ENCODE data around the gene TRMU.

Gene TRMU

DNA sequence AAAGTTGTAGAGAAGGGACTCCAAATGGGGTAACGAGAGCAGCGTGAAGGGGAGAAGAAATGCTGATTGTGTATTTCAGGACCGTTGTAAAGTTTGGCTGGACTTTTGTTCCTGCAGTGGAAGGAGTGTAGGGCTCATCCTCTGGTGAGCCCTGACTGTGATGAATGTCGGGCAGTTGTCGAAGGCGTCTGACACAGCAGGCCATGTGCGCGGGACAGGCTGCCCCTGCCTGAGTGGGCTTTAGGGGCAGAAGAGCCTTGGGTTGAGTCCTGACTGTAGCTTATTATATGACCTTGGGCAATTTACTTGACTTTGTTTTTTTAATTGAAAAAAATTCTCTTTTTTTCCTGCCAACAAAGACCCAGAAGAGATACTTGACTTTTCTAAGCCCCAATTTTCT is 3.1 kb downstream of the TRMU start:
- DNase-seq, result no peak

DNA sequence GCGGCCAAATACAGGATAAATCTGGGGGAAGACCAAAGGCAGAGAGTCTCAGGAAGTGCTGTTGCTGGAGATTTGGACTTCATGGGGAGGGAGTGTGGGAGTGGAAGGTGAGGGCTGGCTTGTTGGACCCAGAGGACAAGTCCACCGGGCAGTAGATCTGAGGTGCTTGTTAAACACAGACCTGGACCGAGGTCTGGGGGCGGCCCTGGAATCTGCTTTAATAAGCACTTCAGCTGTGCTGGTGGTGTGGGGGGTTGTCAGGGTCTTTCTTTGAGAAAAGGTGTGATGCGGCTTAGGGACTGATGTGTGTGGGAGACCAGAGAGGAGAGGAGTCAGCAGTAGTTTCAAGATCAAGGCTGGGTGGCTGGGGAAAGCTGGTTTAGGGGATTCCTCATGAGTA is 4.4 kb downstream of the TRMU start:
- no peak for DNase-seq

- no peak for DNase-seq
These were observed 5.2 kb downstream of the TRMU start for GRCh38 chr22:46340676-46341075.

DNA sequence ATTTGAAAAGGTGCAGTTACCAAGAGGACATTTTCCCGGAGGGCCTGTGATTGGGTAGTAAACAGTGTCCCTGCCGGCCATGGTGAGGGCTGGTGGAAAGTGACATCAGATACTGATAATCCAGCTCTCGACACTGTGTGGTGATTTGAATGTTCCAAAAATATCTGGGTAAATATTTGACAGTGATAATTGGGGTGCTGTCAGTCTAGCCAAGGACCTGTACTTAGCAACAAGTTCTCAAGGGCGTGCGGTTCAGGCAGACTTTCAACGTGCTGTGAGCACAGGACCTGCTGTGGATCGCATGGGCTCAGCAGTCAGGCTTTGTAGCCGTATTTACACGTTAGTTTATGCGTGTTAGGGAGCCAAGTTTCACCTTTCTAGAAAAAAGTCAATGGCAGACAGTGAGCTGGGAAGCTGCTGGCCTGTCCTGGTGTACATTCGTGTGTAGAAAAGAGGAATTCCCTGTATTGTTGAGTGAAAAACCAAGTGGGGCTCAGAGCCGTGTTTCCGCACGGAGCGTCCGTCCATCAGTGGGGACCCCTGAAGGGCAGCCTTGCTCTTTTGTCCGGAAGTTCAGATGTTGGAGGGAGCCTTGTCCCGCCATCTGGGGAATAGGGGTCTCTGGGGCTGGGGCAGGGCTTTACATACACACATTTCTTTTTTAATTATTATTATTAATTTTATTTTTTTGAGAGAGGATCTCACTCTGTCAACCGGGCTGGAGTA is 11.3 kb downstream of the TRMU start:
- DNase-seq, result no peak

- no peak for DNase-seq
These were observed 12.1 kb downstream of the TRMU start for GRCh38 chr22:46347646-46348045.

DNA sequence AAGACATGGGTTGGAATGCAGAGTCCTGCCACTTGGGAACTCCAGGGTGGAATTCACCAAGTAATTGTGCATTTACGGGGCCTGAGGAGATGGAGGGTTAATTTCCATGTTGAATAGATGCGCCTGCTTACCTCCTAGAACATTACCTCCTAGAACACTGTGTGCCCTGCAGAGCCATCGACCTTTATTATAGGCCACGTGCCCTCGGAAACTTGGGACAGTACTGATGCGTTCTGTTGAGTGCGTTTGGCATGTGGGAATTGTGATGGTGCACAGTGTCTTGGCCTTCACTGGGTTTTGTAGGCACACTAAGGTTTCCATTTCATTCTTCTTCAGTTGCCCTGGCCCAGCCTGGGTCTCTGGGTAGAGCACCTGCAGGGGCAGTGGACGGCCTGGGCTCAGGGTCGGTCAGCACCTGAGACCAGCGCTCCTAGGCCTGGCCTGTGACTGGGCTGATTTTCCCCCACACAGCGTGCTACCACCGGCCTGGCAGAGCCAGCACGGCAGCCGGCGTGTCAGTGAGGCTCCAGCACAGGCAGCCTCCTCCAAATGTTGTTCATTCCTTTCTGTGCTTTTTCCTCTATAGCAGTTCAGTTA is 12.7 kb downstream of the TRMU start:
- no peak for DNase-seq

- no peak for DNase-seq
These were observed 13.7 kb downstream of the TRMU start for GRCh38 chr22:46349238-46349637.

GRCh38 chr22:46349681-46350080 is 14.2 kb downstream of the TRMU start:
- DNase-seq, result no peak

- no peak for DNase-seq
These were observed 14.6 kb downstream of the TRMU start for GRCh38 chr22:46350121-46350520.

GRCh38 chr22:46350646-46351045 is 15.1 kb downstream of the TRMU start:
- no peak for DNase-seq

DNA sequence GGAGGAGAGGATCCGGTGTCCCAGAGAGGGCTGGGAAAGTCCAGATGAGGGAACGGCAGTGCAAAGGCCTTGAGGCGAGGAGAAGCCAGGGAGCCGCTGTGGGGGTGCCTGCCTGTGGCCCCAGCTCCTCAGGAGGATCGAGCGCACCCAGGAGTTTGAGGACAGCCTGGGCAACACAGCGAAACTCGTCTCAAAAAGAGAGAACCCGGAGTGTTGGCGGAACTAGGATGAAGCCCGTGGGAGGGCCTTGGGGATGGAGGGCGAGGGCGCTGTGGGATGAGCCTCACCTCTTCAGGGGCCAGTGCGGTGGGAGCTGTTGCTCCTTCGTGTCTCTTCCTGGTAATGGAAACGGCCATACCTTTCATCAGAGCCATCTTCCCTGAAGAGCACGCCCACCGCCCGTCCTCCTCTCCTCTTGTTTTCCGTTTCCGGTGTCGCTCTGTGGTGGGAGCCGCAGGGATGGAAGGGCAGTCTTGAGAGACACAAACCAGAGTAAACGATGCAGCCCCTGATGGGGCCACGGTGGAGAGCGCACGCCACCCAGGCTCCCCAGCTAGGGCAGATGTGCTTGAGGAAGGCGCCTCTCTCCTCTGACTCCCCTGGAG is 15.7 kb downstream of the TRMU start:
- DNase-seq, result no peak

GRCh38 chr22:46351767-46352166 is 16.3 kb downstream of the TRMU start:
- DNase-seq, result no peak

GRCh38 chr22:46352276-46352675 is 16.8 kb downstream of the TRMU start:
- DNase-seq, result no peak

DNA sequence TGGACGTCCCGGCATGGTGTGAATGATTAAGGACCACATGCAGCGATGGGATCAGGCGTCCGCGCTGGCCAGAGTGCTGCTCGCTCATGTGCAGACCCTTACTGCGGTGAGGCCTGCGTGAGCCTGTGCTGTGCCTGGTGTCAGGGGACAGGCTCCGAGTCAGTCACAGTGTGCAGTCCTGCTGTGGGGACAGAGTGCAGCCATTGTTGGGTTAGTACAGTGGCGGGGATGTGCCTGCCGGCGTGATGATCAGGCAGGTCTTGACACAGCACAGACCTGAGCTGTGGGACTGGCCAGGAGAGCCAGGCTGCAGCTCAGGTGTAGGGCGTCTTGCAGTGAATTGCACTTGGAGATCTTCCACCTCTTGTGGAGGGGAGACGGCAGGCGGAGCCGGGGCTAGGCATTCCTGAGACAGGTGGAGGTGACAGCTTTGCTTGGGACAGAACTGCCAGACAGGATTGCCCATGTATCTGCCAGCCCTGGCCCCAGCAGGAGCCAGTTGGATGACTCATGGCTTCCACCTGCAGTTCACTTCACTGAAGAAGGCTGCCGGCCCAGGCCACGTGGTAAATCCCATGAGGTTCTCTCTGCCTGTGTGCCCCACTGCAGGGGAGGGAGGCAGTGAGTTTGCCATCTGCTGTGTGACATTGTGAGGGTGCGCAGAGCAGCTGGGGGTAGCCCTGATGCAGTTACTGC is 17.3 kb downstream of the TRMU start:
- DNase-seq, result no peak

- DNase-seq, result no peak
These were observed 18.1 kb downstream of the TRMU start for GRCh38 chr22:46353483-46354105.

GRCh38 chr22:46354176-46354992 is 18.9 kb downstream of the TRMU start:
- DNase-seq, result no peak

DNA sequence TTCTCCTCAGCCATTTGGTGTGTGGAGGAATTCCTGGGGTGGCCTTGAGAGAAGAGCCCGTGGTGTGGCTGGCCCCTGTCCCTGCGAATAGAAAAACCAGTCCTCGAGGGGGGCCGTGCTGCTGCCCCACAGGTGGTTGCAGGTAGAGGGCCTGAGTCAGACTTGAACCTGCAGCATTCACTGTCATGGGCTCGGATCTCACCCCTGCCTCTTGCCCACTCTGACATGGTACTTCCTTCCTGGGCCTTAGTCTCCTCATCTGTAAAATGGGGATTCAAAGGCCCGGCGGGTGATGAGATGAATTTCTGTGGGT is 19.4 kb downstream of the TRMU start:
- no peak for DNase-seq

DNA sequence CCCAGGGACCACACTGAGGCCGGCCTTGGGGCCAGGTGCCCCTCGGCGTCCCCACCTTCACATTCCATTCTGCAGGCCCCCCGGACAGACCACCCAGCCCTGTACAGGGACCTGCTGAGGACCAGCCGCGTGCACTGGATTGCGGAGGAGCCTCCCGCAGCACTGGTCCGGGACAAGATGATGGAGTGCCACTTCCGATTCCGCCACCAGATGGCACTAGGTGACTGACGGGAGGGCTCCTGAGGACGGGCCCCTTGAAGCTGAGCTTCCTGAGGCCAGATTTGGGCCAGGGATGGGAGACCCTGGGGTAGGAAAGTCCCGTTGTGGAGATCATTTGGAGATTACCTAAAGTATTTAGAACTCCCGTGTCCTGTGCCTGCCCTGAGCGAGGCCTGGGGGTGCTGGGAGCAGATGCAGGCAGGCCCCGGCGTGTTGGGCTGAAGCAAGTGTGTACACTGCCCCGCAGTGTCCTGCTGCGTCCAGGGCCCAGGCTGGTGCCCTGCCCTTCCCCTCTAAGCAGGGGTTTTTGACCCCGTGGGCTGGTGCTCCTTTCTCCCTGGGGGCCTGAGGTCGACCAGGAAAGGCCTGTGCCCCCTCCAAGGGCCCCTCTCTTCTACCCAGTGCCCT is 20.0 kb downstream of the TRMU start:
- DNase-seq, result no peak

DNA sequence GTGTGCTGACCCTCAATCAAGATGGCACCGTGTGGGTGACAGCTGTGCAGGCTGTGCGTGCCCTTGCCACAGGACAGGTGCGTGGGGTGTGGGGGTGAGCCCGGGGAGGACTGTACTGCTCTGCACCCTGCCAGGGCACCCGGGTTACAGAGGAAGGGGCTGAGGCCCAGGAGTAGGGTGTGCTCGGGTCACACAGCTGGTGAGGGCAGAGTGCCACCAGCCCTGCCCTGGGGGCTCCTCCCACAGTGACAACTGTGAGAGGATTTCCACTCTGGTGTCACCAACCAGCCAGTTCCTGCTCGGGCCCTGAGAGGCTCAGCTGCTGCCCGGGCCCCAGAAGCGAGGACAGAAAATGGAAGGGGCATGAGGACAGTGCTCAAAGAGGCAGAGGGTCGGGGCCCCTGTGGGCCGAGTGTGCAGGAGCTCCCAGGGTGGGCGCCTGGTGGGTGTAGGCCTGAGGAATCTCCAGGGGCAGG is 20.5 kb downstream of the TRMU start:
- DNase-seq, result no peak

GRCh38 chr22:46356496-46357480 is 21.3 kb downstream of the TRMU start:
- DNase-seq, result no peak
